Transverse colon (tissue), 4 donors: ENCODE results near the gene DPYD. TPM values are rescaled to one million over a fixed set of nuclear protein-coding genes. Genes with fewer than 3 reads are reported as not detected.

ENCODE experiments used
- DNase-seq: peaks from one replicate; pipeline ENCODE4 v3.0.0-alpha.2; 2019
- H3K27ac ChIP-seq, 4 donors: fragments of 200-600 bp; sonication (generic); 2 replicates each; pipeline ENCODE4 v1.5.1; 2016 to 2018; ENCODE audit warnings: inconsistent platforms in 4 of 4
- H3K27me3 ChIP-seq: fragments of 200-600 bp; sonication (generic); 2 replicates; pipeline ENCODE4 v1.5.1; 2017; ENCODE audit warnings: inconsistent platforms
- H3K36me3 ChIP-seq, 4 donors: fragments of 200-600 bp; sonication (generic); 2 replicates each; pipeline ENCODE4 v1.5.1; 2017 to 2019; ENCODE audit warnings: inconsistent platforms in 4 of 4
- H3K4me1 ChIP-seq, 4 donors: fragments of 200-600 bp; sonication (generic); 2 replicates each; pipeline ENCODE4 v1.5.1; 2017 to 2020; ENCODE audit warnings: inconsistent platforms in 4 of 4
- H3K4me3 ChIP-seq, 4 donors: fragments of 200-600 bp; sonication (generic); 1 replicate in 1 of 4; 2 replicates in 3 of 4; pipeline versions ENCODE4 v1.5.1 to v1.6.1; 2017 to 2019; ENCODE audit warnings: inconsistent platforms in 4 of 4
- H3K9me3 ChIP-seq, 2 donors: fragments of 200-600 bp; sonication (generic); 2 replicates each; pipeline ENCODE4 v1.5.1; 2017 to 2019; ENCODE audit warnings: inconsistent platforms in 2 of 2
- EP300 ChIP-seq: sonication (generic); formaldehyde crosslinking; IDR thresholded peaks from one replicate; pipeline ENCODE4 v1.6.1; 2017; ENCODE audit warnings: antibody characterized with exemption, low read depth
- POLR2A ChIP-seq: fragments of 450-650 bp; IDR thresholded peaks from one replicate; pipeline ENCODE4 v1.6.1; 2016; ENCODE audit warnings: antibody characterized with exemption, mild to moderate bottlenecking, moderate library complexity
- POLR2AphosphoS5 ChIP-seq, 3 donors: sonication (generic); formaldehyde crosslinking; IDR thresholded peaks; one replicate each; pipeline ENCODE4 v1.6.1; 2016; ENCODE audit warnings: antibody characterized with exemption in 3 of 3
- WGBS, 2 donors: methylation state at CpG; one replicate each; pipeline ENCODE4 v1.1.5; 2018; ENCODE audit warnings: low coverage in 1 of 2; 5-methylcytosine and 5-hydroxymethylcytosine counted together
- in situ Hi-C, 4 donors: fragments of 200-750 bp; cut with MboI; loops; one replicate each; pipeline versions ENCODE4 v1.15.0 to v1.15.1; 2017; ENCODE audit warnings: low sequenced_read_pairs in 3 of 4, low pct_ligation_motif_present in 1 of 4, low pct_unique_long_range_greater_than_20kb in 1 of 4
- intact Hi-C: fragments of 100-400 bp; cut with DNase I; formaldehyde crosslinking; loops from one replicate; pipeline ENCODE4 v1.15.1; 2023; ENCODE audit warnings: low total_unique reads
- total RNA-seq, 4 donors: library from RNA; depleted of rRNA; stranded (reverse); fragments of >200 nt; gene quantifications; one replicate each; pipeline ENCODE4 v1.1.0, GENCODE V29; 2016
- TF ChIP-seq, protein P1 (sequence below), 5 experiments: fragments of 200-600 bp in 3 of 5; fragments of 450-650 bp in 2 of 5; sonication (generic) in 3 of 5; IDR thresholded peaks; 1 replicate in 2 of 5; 2 replicates in 3 of 5; pipeline ENCODE4 v1.5.1; 2016 to 2017; ENCODE audit warnings: antibody characterized with exemption in 5 of 5, inconsistent platforms in 3 of 5, mild to moderate bottlenecking in 2 of 5, moderate library complexity in 1 of 5

Gene DPYD
- total RNA-seq, 4 donors from 2014 or later, result 11.2 to 34.8 (median 26.0) TPM

DNA sequence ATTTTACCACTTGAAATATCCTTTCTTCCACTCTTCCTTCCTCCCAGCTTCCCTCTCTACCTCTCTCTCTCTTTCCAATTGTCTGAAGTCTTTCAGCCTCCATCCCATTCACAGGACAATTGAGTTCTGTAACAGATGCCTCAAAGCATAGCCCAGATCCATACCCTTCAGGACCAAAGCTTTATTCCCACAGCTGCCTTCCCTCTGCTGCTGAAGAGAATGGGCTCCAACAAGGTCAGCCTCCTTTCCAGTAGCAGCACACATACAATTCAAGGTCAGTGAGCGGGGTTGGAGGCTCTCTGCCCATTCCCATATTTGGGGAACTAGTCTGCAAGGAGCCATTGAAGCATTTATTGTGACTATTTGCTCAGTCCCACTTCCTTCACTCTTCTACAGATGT, 179.9 kb downstream of the DPYD start:
- in situ Hi-C loops, result no loop called here
- Histone ChIP-seq H3K27ac (no peak overlapping the region), H3K4me1 (no peaks in the 10 kb centered on the region), H3K36me3 (no peaks in the 10 kb centered on the region), H3K27me3 (no peaks in the 10 kb centered on the region), H3K9me3 (no peaks in the 10 kb centered on the region), H3K4me3 (no peak overlapping the region)
- TF ChIP-seq, protein P1, sequence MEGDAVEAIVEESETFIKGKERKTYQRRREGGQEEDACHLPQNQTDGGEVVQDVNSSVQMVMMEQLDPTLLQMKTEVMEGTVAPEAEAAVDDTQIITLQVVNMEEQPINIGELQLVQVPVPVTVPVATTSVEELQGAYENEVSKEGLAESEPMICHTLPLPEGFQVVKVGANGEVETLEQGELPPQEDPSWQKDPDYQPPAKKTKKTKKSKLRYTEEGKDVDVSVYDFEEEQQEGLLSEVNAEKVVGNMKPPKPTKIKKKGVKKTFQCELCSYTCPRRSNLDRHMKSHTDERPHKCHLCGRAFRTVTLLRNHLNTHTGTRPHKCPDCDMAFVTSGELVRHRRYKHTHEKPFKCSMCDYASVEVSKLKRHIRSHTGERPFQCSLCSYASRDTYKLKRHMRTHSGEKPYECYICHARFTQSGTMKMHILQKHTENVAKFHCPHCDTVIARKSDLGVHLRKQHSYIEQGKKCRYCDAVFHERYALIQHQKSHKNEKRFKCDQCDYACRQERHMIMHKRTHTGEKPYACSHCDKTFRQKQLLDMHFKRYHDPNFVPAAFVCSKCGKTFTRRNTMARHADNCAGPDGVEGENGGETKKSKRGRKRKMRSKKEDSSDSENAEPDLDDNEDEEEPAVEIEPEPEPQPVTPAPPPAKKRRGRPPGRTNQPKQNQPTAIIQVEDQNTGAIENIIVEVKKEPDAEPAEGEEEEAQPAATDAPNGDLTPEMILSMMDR (IDR thresholded peaks at IDR 0.05), result no peak
- TF ChIP-seq EP300 (no peak), POLR2AphosphoS5 (IDR thresholded peaks at IDR 0.05) (no peak), POLR2A (no peak)
- intact Hi-C loops, result no loop called here
- no peak for DNase-seq
- 80 to 100% methylated on average over 1 of the region's 1 CpG for WGBS, 2 donors

DNA sequence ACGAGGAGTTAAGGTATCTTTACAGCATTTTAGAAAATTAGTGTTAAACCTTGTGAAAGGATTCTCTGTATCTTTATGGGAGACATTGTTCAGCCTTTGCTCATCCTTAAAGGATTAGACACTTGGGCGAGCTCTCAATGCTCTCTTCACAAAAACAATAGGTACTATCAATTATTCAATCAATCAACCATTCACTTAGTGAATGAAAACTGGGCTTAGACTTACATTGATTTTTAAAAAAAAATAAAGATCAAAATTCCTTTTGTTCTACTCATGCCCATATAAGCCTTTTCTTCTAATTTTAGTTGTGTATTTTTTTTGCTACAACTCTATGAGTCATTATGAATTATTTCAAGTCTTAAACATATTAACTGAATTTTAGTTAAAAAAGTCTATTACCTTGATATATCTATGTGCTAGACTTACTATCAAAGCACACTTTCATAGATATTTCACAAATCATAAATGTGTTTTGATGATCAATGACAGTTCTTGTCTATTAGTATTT, 181.2 kb downstream of the DPYD start:
- TF ChIP-seq POLR2A (no peak), POLR2AphosphoS5 (IDR thresholded peaks at IDR 0.05) (no peak), EP300 (no peak)
- TF ChIP-seq, protein P1 (IDR thresholded peaks at IDR 0.05), result no peak
- WGBS, 2 donors, result 88% methylated on average over 2 of the region's 2 CpGs
- H3K9me3 ChIP-seq, result no peaks in the 10 kb centered on the region
- no peaks in the 10 kb centered on the region for H3K4me1 ChIP-seq
- H3K4me3 ChIP-seq, result no peak overlapping the region
- DNase-seq, result no peak
- no peak overlapping the region for H3K27ac ChIP-seq
- no peaks in the 10 kb centered on the region for H3K36me3 ChIP-seq
- in situ Hi-C loops, result no loop called here
- H3K27me3 ChIP-seq, result no peaks in the 10 kb centered on the region
- intact Hi-C loops, result no loop called here

DNA sequence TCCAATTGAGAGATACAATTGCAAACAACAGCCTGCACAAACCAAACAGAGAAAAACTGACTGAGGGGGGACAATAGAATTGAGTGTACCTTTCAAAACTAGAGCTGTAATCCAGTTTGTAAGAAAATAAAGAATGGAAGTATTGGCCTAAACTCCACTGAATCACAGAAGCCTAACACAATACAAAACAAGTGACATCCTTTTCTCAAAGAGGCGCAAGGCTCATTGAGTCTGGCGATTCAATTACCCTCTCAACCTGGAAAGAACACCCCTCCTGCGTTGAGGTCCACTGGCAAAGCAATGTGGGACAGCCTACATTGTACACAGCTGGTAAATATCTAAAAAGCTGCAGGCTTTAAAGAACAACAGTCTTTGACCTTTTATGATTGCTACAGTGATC, 182.6 kb downstream of the DPYD start:
- H3K9me3 ChIP-seq, result no peaks in the 10 kb centered on the region
- no peaks in the 10 kb centered on the region for H3K4me1 ChIP-seq
- DNase-seq, result no peak
- H3K4me3 ChIP-seq, result no peak overlapping the region
- H3K27ac ChIP-seq, result no peak overlapping the region
- intact Hi-C loops, result no loop called here
- H3K27me3 ChIP-seq, result no peaks in the 10 kb centered on the region
- no peaks in the 10 kb centered on the region for H3K36me3 ChIP-seq
- no peak for TF ChIP-seq POLR2A
- TF ChIP-seq POLR2AphosphoS5 (IDR thresholded peaks at IDR 0.05), result no peak
- TF ChIP-seq, protein P1 (IDR thresholded peaks at IDR 0.05), result no peak
- TF ChIP-seq EP300, result no peak
- WGBS, 2 donors, result 86 to 90% methylated on average over 3 of the region's 3 CpGs
- in situ Hi-C loops, result no loop called here

DNA sequence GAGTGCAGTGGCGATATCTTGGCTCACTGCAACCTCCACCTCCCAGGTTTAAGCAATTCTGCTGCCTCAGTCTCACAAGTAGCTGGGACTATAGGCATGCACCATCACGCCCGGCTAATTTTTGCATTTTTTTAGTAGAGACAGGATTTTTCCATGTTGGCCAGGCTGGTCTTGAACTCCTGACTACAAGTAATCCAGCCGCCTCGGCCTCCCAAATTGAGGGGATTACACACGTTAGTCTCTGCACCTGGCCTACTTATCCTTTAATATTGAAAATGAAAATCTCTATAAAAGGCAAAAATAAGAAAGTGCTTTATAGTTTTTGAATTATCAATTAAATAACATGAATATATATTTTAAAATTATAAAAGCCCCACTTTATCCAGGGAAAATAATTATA, 190.6 kb downstream of the DPYD start:
- Histone ChIP-seq H3K27me3 (no peaks in the 10 kb centered on the region), H3K9me3 (no peaks in the 10 kb centered on the region), H3K4me3 (no peak overlapping the region), H3K4me1 (no peaks in the 10 kb centered on the region), H3K27ac (no peak overlapping the region), H3K36me3 (no peaks in the 10 kb centered on the region)
- intact Hi-C loops (no loop called here), in situ Hi-C loops (no loop called here)
- DNase-seq, result no peak
- no peak for TF ChIP-seq POLR2A
- no peak for TF ChIP-seq POLR2AphosphoS5 (IDR thresholded peaks at IDR 0.05)
- no peak for TF ChIP-seq EP300
- TF ChIP-seq, protein P1 (IDR thresholded peaks at IDR 0.05), result no peak
- WGBS, 2 donors, result 94 to 100% methylated on average over 3 to 6 of the region's 6 CpGs
